GM21576 (cell line): Measurements from ENCODE around the gene FAM229B.
A peak's percentile ranks its signal among the peaks of the same experiment; 100 is the strongest.
"Not testable (repeated sequence)": the region's sequence is repeated elsewhere in the genome, so short reads cannot be mapped to it uniquely, and the experiment has no call there.

Source experiments
- ATAC-seq: cut with Tn5 transposase; IDR thresholded peaks from one replicate; pipeline ENCODE4 v1.9.1; 2021; ENCODE audit warnings: mild to moderate bottlenecking, moderate library complexity; ENCODE audit not compliant: unreplicated experiment

The FAM229B gene, protein sequence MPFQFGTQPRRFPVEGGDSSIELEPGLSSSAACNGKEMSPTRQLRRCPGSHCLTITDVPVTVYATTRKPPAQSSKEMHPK

DNA sequence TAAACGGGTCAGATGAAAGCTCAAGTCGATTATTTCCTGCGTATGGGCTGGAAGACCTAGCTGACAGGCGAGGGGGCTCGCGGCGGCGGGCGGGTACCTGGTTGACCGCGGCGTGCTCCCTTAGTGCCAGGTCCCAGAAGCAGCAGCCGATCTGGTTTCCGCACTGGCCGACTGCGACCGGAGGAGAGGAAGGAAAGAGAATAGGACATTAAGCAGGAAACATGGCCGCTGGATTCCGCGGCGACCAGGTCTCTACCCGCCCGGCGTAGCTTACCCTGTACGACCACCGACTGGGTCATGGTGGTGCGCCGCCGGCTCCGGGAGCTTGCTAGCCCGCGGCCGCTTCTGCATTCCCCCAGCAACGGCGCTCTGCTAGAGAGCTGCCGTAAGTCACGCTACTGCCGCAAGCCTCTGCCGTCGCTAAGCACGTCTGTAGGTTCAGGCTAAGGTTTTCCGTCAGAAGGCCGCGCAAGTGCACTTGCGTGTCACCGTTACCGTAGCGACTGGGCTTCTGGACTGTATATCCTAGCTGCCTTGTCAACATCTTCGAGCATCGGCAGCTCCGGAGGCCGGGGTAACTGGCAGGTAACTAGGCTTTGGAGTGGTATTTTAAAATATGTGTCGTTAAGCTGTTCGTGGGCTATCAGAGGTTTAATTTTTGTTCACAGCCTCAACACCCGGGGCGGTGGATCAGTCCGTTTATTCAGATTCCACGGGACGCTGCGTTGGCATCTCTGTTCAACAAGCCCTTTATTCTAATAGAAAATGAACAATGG, at the start of gene FAM229B, which contains the start of gene TUBE1:
Gene FAM229B (plus strand): TSS at position 456 of the 776 bp plus-strand sequence. CDS start 11,693 bp downstream, outside the sequence.
Gene TUBE1 (minus strand): TSS at position 347 of the 776 bp plus-strand sequence. CDS start 48 bp downstream, at position 299.
- ATAC-seq, result peak; percentile 97

DNA sequence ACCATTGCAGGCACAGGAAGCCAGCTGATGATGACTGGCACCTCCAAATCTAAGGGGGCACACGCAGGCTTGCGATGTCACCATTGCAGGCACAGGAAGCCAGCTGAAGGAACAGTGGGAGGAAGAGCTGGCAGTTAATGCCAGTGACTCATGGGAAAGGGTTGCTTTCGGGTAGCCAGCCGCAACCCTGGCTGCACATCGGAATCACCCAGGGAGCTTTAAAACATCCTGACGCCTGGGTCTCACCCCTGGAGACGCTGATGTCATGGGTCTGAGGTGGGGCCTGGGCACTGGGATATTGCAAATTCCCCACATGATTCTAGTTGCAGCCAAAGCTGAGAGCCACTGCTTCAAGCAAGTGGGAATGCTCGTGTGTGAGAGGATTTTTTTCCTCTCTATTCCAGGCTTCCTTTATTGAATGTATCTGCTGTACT, 49.6 kb upstream of the FAM229B start:
- no peak for ATAC-seq

DNA sequence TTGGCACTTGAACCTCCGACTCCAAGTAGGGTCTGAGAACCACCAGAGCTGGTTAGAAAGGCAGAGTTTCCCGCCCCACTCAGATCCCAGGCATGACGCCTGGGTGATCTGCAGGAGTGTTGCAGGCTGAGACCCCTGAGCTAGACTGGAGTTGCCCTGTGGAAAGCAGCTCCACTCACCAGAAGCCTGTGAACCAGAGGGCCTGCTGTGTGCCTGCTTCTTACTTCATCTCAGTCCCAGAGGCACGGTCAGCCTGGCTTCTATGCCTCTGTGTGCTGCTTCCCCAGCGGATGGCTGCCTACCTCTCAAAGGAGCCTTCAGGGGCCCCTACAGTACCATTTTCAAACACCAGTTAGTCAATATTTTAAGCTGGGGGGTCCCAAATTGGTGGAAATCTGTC, 49.1 kb upstream of the FAM229B start:
- no peak for ATAC-seq

DNA sequence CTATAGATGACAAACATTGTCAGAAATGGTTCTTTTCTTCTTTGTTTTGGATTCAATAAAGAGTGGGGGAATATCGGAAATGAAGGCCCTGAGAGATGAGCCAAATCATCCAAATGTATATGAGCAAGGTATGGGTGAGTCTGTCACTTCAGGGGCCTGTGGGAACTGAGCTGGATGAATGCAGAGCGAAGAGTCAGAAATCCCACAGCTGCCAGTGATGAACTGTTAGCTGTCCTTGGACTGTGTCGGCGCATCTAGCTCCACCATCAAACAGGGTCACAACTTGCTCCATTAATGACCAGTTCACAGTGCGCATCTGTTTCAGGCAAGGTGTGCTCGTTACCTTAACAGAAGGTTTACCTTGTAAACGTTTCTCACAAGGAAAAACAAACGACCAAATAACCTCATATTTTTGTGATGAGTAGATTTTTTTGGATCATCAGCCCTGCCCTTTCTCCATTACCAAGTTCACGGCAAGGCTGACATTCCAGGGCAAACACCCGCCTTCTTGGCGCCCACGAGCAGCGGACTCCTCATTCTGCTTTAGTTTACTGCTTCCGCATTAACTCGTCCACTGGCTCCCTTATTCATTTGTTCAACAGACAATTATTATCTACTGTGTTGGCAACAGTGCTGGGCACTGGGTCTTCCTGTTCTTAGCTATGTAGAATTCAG, 48.5 kb upstream of the FAM229B start:
- no peak for ATAC-seq

DNA sequence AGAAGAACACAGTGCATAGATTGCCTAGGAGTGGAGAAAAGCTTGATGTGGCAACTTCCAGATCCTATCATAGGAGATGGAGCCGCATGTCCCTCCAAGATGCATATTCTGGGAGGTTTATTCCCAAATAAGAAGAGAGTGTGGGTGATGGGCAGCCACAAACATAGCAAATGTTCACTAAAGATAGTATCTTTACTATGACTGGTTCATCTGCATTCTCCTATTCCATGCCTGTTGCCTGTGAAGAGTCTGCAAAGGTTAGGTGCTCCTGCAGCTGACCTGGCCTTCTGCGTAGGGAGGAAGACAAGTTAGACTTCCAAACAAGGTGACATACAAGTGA, 48.0 kb upstream of the FAM229B start:
- ATAC-seq, result no peak

DNA sequence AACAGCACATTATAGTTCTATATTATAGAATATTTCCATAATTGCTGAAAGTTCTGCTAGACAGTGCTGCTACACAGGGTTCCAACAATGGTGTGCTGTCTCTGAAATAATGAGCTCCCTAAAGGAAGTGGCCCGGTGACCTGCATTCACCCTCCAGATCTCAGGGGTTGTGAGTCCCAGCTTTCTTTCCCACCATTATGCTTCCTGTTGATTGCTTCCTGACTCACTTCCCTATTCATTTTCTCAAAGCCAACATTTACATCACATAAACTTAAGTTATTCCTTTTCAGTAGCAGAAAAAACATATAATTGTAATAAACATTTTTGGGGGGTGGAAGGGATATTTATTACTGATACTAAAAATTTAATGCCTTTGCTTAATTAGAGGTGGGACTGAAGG, 46.4 kb upstream of the FAM229B start:
- ATAC-seq, result no peak

DNA sequence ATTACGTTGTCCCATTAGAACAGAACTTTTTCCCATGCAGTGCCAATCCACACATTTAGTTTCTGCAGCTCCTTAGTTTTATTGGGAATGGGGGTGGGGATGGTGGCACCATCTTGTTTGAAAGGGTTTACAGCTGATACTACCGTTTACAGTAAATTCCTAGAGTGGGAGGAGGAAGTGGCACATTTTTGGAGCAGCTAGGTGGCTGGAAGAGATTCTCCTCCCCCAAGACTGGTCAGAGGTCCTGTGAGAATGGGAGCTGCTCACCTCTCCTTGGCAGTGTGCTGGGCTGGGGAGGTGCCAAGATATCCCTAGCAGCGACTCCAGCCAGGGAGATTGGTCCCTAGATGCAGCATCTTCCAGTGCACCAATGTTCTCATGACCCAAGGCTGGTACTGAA, 45.9 kb upstream of the FAM229B start:
- ATAC-seq, result no peak

DNA sequence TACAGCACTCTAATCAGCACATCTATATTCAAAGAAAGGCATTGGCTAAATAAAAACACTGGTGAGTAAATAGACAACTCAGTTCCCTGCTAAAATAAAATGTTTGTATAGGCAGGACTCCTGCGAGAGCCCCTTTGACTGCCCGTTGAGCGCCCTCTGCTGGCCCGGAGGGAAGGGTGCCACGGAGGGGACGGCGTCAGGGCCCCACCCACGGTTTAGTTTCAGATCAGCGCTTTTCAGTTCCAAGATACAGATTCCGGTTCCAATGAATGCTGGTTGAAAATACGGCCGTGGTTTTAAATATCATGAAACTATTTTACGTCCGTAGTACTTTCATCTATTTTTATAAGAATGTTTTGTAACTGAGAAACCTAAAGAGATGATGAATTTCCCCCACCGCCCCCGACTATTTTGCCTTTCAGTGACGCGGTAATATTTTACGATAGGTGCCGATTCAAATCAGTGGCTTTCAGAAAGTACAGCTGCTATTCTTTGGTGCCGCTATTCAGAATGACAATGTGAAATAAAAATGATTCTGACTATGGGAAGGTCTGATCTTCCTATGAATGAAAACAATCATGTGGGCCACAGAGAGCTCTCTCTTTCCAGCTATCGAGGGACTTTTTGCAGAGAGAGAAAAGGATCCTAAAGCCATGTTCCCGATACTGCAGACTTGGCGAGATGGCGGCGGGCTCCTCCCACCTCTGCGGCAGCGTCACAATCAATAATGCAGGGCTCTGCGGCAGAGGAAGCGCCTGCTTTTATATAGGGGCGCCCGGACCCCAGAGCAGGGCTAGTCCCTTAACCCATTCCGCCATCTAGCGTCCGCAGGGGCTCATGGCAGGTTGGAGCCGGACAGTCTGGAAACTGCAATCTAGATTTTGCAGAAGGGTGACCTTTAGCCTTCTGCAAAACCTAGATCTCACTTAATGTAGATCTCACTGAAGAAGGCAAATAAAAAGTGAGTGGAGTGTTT, 44.1 kb upstream of the FAM229B start:
- peak; percentile 88 for ATAC-seq

DNA sequence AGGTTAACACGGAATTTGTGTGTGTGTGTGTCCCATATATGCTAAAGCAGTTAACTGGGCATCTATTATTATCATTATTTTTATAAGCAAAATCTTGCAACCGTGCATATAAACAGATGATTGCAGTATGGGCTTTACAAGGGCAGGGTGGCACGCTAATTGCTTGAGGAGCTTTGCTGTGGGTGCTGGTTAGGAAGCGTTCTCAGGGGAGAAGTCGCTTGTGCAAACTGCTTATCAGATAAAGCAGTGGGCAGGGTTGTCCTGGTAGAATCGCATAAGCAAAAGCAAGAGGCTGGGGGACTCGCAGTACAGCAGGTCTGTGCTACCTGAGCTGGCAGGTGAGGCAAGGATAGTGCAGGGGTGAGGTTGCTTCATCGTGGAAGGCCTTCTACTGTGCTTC, 43.2 kb upstream of the FAM229B start:
- ATAC-seq, result no peak

DNA sequence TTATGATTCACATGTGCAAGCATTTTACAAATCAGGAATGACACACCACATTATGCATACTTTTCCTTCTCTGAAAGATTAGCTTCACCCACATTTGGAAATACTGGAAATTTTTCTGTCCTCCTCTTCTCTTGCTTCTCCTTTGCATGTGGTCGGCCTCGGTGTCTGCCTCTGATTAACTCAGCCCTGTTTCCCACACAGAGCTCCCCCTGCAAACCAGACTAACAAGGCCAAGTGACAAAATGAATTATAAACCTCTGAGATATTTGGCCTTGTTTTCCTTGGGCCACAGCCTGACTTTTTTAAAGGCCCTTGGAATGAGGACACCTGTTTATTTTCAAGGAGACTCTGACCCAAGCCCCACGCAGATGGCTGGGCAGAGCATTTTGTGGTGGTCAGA, 42.5 kb upstream of the FAM229B start:
- no peak for ATAC-seq

DNA sequence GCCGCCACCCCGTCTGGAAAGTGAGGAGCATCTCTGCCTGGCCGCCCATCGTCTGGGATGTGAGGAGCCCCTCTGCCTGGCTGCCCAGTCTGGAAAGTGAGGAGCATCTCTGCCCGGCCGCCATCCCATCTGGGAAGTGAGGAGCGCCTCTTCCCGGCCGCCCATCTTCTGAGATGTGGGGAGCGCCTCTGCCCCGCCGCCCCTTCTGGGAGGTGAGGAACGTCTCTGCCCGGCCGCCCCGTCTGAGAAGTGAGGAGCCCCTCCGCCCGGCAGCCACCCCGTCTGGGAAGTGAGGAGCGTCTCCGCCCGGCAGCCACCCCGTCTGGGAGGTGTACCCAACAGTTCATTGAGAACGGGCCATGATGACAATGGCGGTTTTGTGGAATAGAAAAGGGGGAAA, 39.9 kb upstream of the FAM229B start:
- ATAC-seq, result not testable (repeated sequence)

DNA sequence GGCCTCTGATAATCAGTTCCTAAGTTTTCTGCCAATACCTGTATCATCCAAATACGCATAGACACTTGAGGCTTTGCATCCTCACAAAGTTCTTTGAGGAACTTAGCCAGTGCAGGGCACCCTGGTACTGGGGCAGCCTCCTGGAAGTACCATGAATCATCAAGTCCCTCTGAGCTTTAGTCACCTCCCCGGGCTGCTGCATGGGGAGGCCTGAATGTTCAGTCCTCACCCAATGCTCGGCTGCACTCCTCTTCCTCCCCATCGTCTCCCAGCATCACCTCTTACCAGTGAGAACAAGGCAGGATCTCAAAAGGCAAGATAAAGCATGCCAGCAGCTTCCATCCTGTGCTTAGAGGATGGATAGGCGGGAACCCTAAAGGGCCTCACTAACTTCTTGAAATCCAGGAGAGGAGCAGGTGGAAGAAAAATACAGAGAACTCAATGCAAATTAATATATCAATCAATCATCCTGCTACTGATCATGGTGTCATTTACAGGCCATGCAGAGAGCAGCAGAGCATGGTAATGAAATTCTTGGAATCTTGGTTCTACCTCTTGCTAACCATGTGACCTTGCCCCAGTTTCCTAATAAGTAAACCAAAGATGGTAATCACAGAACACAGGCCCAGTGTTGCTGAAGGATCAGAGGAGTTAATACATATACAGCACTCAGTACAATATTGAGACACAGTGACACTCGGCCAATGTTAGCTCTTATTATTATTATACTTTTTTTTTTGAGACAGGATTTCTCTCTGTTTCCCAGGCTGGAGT, 38.2 kb upstream of the FAM229B start:
- no peak for ATAC-seq

DNA sequence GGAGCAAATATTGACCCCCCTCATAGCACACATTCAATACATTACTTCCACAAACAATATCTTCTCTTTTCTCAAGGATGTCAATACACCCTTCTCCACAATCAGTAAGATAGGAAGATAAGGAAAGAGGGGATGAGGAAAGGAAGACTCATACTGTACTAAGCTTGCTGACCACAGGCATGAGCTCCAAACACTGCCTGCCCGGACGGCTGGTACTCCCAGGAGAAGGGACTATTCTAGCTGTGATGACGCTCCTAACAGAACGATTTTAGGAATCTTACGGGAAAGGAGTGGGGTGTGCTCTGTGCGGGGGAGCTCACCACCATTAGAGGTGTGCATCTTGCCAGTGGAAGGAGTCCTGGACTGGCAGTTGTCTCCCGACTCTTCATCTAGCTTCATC, 37.4 kb upstream of the FAM229B start:
- no peak for ATAC-seq

DNA sequence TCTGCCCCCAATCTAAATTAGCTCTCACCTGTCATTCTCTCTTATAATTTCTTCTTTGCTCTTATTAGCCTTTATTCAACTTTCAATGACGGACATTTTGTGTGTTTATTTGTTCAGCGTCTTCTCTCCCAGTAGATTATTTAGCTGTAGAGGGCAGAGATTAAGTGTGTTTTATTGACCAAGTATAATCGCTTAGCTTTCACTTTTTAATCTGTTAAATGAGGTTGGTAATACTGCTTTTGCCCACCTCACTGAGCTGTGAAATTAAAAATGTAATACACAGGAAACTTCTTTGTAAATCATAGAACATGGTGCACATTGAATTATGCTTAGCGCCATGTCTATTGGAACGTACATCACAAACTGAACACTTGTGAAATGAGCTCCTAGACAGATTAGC, 37.0 kb upstream of the FAM229B start:
- no peak for ATAC-seq

DNA sequence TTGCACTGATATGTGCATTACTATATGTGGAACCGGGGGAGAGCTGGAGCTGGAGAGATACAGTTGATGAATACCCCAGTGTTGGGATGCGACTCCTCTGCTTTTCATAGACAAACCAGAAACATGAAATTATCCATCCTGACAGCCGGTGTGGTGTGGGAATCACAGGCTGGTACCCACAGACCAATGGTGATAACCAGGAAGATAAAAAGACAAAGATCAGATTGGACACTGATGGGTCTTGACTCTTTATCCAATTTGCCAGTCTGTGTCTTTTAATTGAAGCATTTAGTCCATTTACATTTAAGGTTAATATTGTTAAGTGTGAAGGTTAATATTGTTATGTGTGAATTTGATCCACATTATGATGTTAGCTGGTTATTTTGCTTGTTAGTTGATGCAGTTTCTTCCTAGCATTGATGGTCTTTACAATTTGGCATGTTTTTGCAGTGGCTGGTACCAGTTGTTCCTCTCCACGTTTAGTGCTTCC, 36.1 kb upstream of the FAM229B start:
- not testable (repeated sequence) for ATAC-seq

DNA sequence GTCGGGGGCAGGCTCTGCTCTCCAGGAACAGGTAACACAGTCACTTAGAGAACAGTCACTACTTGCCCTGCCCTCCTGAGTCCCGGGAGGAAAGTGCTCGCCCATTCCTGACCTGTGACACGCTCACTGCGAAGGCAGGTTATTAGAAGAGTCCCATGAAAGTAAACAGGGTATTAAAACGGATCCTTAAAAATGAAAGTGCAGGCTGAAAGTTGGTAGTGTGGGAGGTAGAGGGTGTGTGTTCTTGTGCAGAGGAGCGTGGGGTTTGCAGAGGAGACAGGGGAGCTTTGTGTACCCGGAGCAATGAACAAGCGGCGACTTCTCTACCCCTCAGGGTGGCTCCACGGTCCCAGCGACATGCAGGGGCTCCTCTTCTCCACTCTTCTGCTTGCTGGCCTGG, 33.4 kb upstream of the FAM229B start, which contains the start of gene CCN6:
Gene CCN6 (plus strand): TSS at position 104 of the 400 bp plus-strand sequence. CDS start 254 bp downstream, at position 358.
- no peak for ATAC-seq

DNA sequence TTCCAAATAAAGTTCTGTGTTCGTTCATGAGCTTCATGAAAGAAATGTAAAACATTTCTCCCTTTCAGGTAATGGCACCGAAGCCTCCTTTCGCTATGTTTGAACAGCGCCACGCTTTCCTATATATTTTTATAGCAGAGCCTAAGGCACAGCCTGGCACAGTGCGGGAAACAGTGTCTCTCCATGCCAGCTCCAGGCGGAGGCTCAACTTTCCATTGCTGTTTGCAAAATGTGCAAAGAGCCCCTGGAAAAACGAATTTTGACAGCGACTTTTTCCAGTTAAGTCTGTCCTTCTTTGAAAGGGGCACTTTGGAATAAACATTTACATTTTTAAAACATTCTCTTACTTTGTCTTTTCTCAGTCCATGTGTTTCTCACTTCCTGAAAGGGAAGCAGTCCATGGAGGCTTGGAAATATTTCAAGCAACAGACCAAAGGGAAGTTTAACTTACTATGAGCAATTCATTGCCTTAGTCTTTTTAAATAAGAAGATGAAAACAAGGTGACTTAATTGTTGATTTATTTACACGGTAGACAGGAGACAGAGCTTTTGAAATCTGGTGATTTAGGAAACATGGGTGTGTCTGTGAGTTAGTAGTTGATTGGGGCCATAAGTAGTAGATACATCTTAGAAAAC, 32.7 kb upstream of the FAM229B start:
- no peak for ATAC-seq

DNA sequence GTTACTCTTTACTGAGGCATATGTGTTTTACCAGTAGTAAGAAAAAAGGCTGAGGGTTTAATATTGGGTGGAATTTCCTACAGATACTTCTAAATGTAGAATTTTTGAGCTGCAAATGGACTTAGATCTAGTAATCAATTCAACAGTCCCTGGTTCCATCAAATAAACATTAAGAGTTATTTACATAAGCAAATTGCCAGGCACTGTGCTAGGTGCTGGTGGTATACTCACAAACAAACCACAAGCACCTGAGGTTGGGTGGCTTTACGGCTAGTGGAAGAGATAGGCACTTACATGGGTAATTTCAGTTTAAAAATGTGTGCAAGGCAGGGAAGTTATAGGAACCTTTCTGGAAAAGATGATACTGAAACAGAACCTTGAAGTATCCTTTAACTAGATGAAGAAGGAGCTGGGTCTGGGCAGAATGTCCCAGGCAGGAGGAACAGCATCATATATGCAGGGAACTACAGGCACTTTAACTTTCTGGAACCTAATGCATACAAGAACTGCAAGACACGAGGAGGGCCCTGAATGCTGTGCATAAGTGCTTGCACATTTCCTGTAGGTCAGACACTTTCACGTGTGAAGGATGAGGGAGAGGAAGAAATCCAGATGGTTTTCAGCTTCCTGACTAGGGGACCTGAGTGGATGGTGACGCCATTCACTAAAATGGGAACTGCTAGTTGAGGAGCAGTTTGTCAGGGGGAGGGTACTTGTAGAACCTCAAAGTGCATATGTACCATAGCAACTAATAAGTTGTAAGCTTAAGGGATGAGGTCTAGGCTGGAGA, 29.0 kb upstream of the FAM229B start:
- no peak for ATAC-seq

DNA sequence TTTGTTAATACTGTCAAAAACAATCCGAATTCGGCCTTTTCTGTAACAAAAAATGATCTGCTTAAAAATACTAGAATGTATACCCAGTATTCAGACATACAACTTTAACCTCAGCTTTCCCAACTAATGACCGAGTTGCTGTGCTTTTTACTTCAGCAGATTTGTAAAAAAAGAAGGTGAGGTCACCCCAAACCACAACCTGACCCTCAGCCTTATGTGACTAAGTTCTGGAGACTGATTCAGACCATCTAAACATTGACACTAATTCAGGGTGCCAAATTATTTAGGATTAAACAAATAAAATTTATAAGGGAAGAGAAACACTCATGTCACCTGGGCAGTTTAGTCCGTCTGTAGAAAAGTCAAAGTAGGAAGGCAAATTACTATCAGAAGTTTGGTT, 25.8 kb upstream of the FAM229B start:
- no peak for ATAC-seq
